Activated CD4-positive, alpha-beta T cell treated with anti-CD3 and anti-CD28 coated beads, Interleukin-2, amount 10 ng/mL, durations not matched to agents 24 days and 14 days (primary cell): ENCODE measurements around the gene FAM181A. TPM values are rescaled to one million over a fixed set of nuclear protein-coding genes. Genes with fewer than 3 reads are reported as not detected.

Experiments used
- DNase-seq: peaks from one replicate; pipeline ENCODE4 v3.0.0; 2022
- H3K27ac Mint-ChIP-seq: one replicate; pipeline ENCODE4 v1.8.0; 2022; ENCODE audit warnings: mild to moderate bottlenecking, mixed read lengths
- H3K27me3 Mint-ChIP-seq: one replicate; pipeline ENCODE4 v1.8.0; 2022; ENCODE audit warnings: mixed read lengths
- H3K36me3 Mint-ChIP-seq: one replicate; pipeline ENCODE4 v1.8.0; 2022; ENCODE audit warnings: low read depth, mild to moderate bottlenecking, mixed read lengths
- H3K4me1 Mint-ChIP-seq: one replicate; pipeline ENCODE4 v1.8.0; 2021; ENCODE audit warnings: mixed read lengths
- H3K4me3 Mint-ChIP-seq: one replicate; pipeline ENCODE4 v1.8.0; 2022; ENCODE audit warnings: mild to moderate bottlenecking, moderate library complexity, mixed read lengths
- H3K9me3 Mint-ChIP-seq: one replicate; pipeline ENCODE4 v1.8.0; 2021; ENCODE audit warnings: mixed read lengths
- intact Hi-C: fragments of 100-400 bp; cut with micrococcal nuclease; formaldehyde crosslinking; loops from one replicate; pipeline ENCODE4 v1.15.1; 2023
- total RNA-seq: library from RNA; stranded (reverse); gene quantifications from 2 replicates; pipeline ENCODE4 v1.2.3, GENCODE V29; 2022

FAM181A gene
- total RNA-seq, 1 donor from 2014 or later = not detected

- peaks cover 5% of the 10 kb centered on the region for H3K27me3 Mint-ChIP-seq
- H3K4me3 Mint-ChIP-seq = no peak overlapping the region
- H3K27ac Mint-ChIP-seq = no peak overlapping the region
- no peak for DNase-seq
- H3K36me3 Mint-ChIP-seq = no peaks in the 10 kb centered on the region
- intact Hi-C loops = no loop called here
- no peaks in the 10 kb centered on the region for H3K9me3 Mint-ChIP-seq
- H3K4me1 Mint-ChIP-seq = no peaks in the 10 kb centered on the region
Measured at GRCh38 chr14:93895023-93895604, 32.0 kb upstream of the FAM181A start.

GRCh38 chr14:93897476-93897845 lies 29.7 kb upstream of the FAM181A start:
- Mint-ChIP-seq H3K36me3 (no peaks in the 10 kb centered on the region), H3K27me3 (peaks cover 3% of the 10 kb centered on the region), H3K4me1 (no peaks in the 10 kb centered on the region), H3K9me3 (no peaks in the 10 kb centered on the region), H3K4me3 (no peak overlapping the region), H3K27ac (no peak overlapping the region)
- intact Hi-C loops = no loop called here
- DNase-seq = no peak

- intact Hi-C loops = no loop called here
- no peak overlapping the region for H3K27ac Mint-ChIP-seq
- no peak overlapping the region for H3K4me3 Mint-ChIP-seq
- no peaks in the 10 kb centered on the region for H3K9me3 Mint-ChIP-seq
- DNase-seq = no peak
- no peaks in the 10 kb centered on the region for H3K36me3 Mint-ChIP-seq
- H3K4me1 Mint-ChIP-seq = no peaks in the 10 kb centered on the region
- peaks cover 3% of the 10 kb centered on the region for H3K27me3 Mint-ChIP-seq
Measured at GRCh38 chr14:93898081-93898611, 29.0 kb upstream of the FAM181A start.

- no peaks in the 10 kb centered on the region for H3K9me3 Mint-ChIP-seq
- DNase-seq = no peak
- intact Hi-C loops = no loop called here
Measured at GRCh38 chr14:93898731-93899130, 28.4 kb upstream of the FAM181A start.

GRCh38 chr14:93901813-93902212 lies 25.3 kb upstream of the FAM181A start:
- Mint-ChIP-seq H3K4me1 (no peaks in the 10 kb centered on the region), H3K36me3 (no peaks in the 10 kb centered on the region), H3K9me3 (no peaks in the 10 kb centered on the region), H3K27ac (no peak overlapping the region), H3K4me3 (no peak overlapping the region), H3K27me3 (peaks cover 14% of the 10 kb centered on the region)
- intact Hi-C loops = no loop called here
- DNase-seq = no peak

More at GRCh38 chr14:93898731-93899130, 28.4 kb upstream of the FAM181A start:
- no peaks in the 10 kb centered on the region for H3K36me3 Mint-ChIP-seq
- H3K27me3 Mint-ChIP-seq = peaks cover 4% of the 10 kb centered on the region
- no peaks in the 10 kb centered on the region for H3K4me1 Mint-ChIP-seq
- no peak overlapping the region for H3K27ac Mint-ChIP-seq
- no peak overlapping the region for H3K4me3 Mint-ChIP-seq

- DNase-seq = no peak
- Mint-ChIP-seq H3K9me3 (no peaks in the 10 kb centered on the region), H3K27ac (no peak overlapping the region), H3K27me3 (peaks cover 11% of the 10 kb centered on the region), H3K4me1 (no peaks in the 10 kb centered on the region), H3K36me3 (no peaks in the 10 kb centered on the region), H3K4me3 (no peak overlapping the region)
- intact Hi-C loops = no loop called here
Measured at GRCh38 chr14:93902619-93903307, 24.4 kb upstream of the FAM181A start.

GRCh38 chr14:93903342-93904184 lies 23.6 kb upstream of the FAM181A start:
- DNase-seq = no peak
- Mint-ChIP-seq H3K27ac (no peak overlapping the region), H3K27me3 (peaks cover 14% of the 10 kb centered on the region), H3K9me3 (no peaks in the 10 kb centered on the region), H3K36me3 (no peaks in the 10 kb centered on the region), H3K4me3 (no peak overlapping the region), H3K4me1 (no peaks in the 10 kb centered on the region)
- intact Hi-C loops = no loop called here

GRCh38 chr14:93905623-93906022 lies 21.5 kb upstream of the FAM181A start:
- Mint-ChIP-seq H3K4me3 (no peak overlapping the region), H3K4me1 (no peaks in the 10 kb centered on the region), H3K36me3 (no peaks in the 10 kb centered on the region), H3K27me3 (peaks cover 15% of the 10 kb centered on the region), H3K9me3 (no peaks in the 10 kb centered on the region), H3K27ac (no peak overlapping the region)
- no peak for DNase-seq
- intact Hi-C loops = loop anchor here (5.0 kb wide), 1 partner anchor 248 kb away; no protein-coding TSS in a partner anchor

- intact Hi-C loops = loop anchor here (5.0 kb wide), 1 partner anchor 249 kb away; no protein-coding TSS in a partner anchor
- no peaks in the 10 kb centered on the region for H3K36me3 Mint-ChIP-seq
- H3K9me3 Mint-ChIP-seq = no peaks in the 10 kb centered on the region
- no peak overlapping the region for H3K4me3 Mint-ChIP-seq
- H3K4me1 Mint-ChIP-seq = no peaks in the 10 kb centered on the region
- peak; percentile 89 for DNase-seq
- H3K27ac Mint-ChIP-seq = peak overlapping the region; percentile 54
- peaks cover 15% of the 10 kb centered on the region for H3K27me3 Mint-ChIP-seq
Measured at GRCh38 chr14:93906341-93907329, 20.5 kb upstream of the FAM181A start.

- Mint-ChIP-seq H3K36me3 (peaks cover 5% of the 10 kb centered on the region), H3K4me1 (peaks cover 3% of the 10 kb centered on the region), H3K27ac (no peak overlapping the region), H3K9me3 (peaks cover 4% of the 10 kb centered on the region), H3K4me3 (no peak overlapping the region), H3K27me3 (peaks cover 9% of the 10 kb centered on the region)
- DNase-seq = no peak
- intact Hi-C loops = loop anchor here (5.0 kb wide), 1 partner anchor 252 kb away; no protein-coding TSS in a partner anchor
Measured at GRCh38 chr14:93909429-93910128, 17.6 kb upstream of the FAM181A start.

GRCh38 chr14:93911975-93912615 lies 15.0 kb upstream of the FAM181A start:
- H3K27me3 Mint-ChIP-seq = peaks cover 4% of the 10 kb centered on the region
- H3K27ac Mint-ChIP-seq = no peak overlapping the region
- peaks cover 5% of the 10 kb centered on the region for H3K36me3 Mint-ChIP-seq
- H3K9me3 Mint-ChIP-seq = peaks cover 10% of the 10 kb centered on the region
- no peak for DNase-seq
- intact Hi-C loops = no loop called here
- peaks cover 3% of the 10 kb centered on the region for H3K4me1 Mint-ChIP-seq
- no peak overlapping the region for H3K4me3 Mint-ChIP-seq

GRCh38 chr14:93912782-93913181 lies 14.4 kb upstream of the FAM181A start:
- Mint-ChIP-seq H3K9me3 (peaks cover 11% of the 10 kb centered on the region), H3K27me3 (peaks cover 4% of the 10 kb centered on the region), H3K36me3 (peaks cover 5% of the 10 kb centered on the region), H3K4me3 (no peak overlapping the region), H3K27ac (no peak overlapping the region), H3K4me1 (peaks cover 3% of the 10 kb centered on the region)
- intact Hi-C loops = no loop called here
- no peak for DNase-seq
